HEK293T (cell line): ENCODE results near the gene ZBTB43.

Experiments
- BHLHE40 ChIP-seq: fragments of 450-650 bp; IDR thresholded peaks from 2 replicates; pipeline ENCODE4 v1.6.1; 2016; ENCODE audit warnings: mild to moderate bottlenecking, moderate library complexity, borderline replicate concordance
- ELF4 ChIP-seq: fragments of 450-650 bp; IDR thresholded peaks from 2 replicates; pipeline ENCODE4 v1.6.1; 2017; ENCODE audit warnings: antibody characterized with exemption
- FOXK2 ChIP-seq: fragments of 450-650 bp; IDR thresholded peaks from 2 replicates; pipeline ENCODE4 v1.6.1; 2016; ENCODE audit warnings: mild to moderate bottlenecking
- FOXM1 ChIP-seq: fragments of 450-650 bp; IDR thresholded peaks from 2 replicates; pipeline ENCODE4 v1.6.1; 2017; ENCODE audit warnings: mild to moderate bottlenecking, borderline replicate concordance
- HDGF ChIP-seq: fragments of 450-650 bp; IDR thresholded peaks from 2 replicates; pipeline ENCODE4 v1.6.1; 2017; ENCODE audit warnings: antibody characterized with exemption, borderline replicate concordance
- LEF1 ChIP-seq: fragments of 450-650 bp; IDR thresholded peaks from 2 replicates; pipeline ENCODE4 v1.6.1; 2017; ENCODE audit warnings: mild to moderate bottlenecking, borderline replicate concordance
- NFRKB ChIP-seq: fragments of 450-650 bp; IDR thresholded peaks from 2 replicates; pipeline ENCODE4 v1.6.1; 2016; ENCODE audit warnings: mild to moderate bottlenecking, moderate library complexity
- SP1 ChIP-seq: fragments of 450-650 bp; IDR thresholded peaks from 2 replicates; pipeline ENCODE4 v1.6.1; 2017
- SUZ12 ChIP-seq: fragments of 450-650 bp; IDR thresholded peaks from 2 replicates; pipeline ENCODE4 v1.6.1; 2016; ENCODE audit warnings: mild to moderate bottlenecking
- TARDBP ChIP-seq: fragments of 450-650 bp; IDR thresholded peaks from 2 replicates; pipeline ENCODE4 v1.6.1; 2016

DNA sequence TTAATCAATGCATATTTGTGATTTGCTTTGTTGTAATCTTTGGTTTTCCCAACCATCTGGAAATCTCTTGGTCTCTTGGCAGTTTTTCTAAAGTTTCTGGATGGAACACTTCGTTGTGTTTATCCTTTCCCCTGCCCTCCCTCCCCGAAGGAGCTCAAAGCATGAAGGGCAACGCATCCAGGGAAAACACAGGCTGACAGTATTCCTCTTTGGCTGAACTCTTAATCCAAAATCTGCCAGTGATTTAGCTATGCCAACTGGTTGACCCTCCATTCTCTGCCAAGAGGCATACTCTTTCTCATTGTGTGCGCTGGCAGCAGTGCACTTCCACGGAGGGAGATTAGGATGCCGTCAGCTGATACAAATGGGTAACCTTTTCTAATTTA is 76.1 kb downstream of the ZBTB43 start:
- no peak for TF ChIP-seq SUZ12
- no peak for TF ChIP-seq SP1
- no peak for TF ChIP-seq TARDBP
- no peak for TF ChIP-seq NFRKB
- TF ChIP-seq FOXM1, result no peak
- TF ChIP-seq BHLHE40, result no peak
- TF ChIP-seq HDGF, result no peak
- TF ChIP-seq LEF1, result no peak
- TF ChIP-seq FOXK2, result no peak
- TF ChIP-seq ELF4, result no peak
